Activated naive CD8-positive, alpha-beta T cell treated with anti-CD3 and anti-CD28 coated beads for 36 hours (primary cell): ENCODE results near the gene HOXC5. TPM values are rescaled to one million over a fixed set of nuclear protein-coding genes. Genes with fewer than 3 reads are reported as not detected.
"Not testable (repeated sequence)": the region's sequence is repeated elsewhere in the genome, so short reads cannot be mapped to it uniquely, and the experiment has no call there.

Experiments used
- DNase-seq: peaks from one replicate; pipeline ENCODE4 v3.0.0; 2021
- H3K27ac Mint-ChIP-seq: one replicate; pipeline ENCODE4 v1.8.0; 2022; ENCODE audit warnings: mild to moderate bottlenecking, moderate library complexity, mixed read lengths
- H3K27me3 Mint-ChIP-seq: one replicate; pipeline ENCODE4 v1.8.0; 2022; ENCODE audit warnings: mild to moderate bottlenecking, mixed read lengths
- H3K36me3 Mint-ChIP-seq: one replicate; pipeline ENCODE4 v1.8.0; 2021; ENCODE audit warnings: mild to moderate bottlenecking, mixed read lengths
- H3K4me1 Mint-ChIP-seq: one replicate; pipeline ENCODE4 v1.8.0; 2021; ENCODE audit warnings: mixed read lengths
- H3K4me3 Mint-ChIP-seq: one replicate; pipeline ENCODE4 v1.8.0; 2022; ENCODE audit warnings: mild to moderate bottlenecking, moderate library complexity, mixed read lengths
- H3K9me3 Mint-ChIP-seq: one replicate; pipeline ENCODE4 v1.8.0; 2022; ENCODE audit warnings: mixed read lengths
- total RNA-seq, 2 experiments: library from RNA; stranded (reverse); gene quantifications; one replicate each; pipeline ENCODE4 v1.2.3, GENCODE V29; 2021

HOXC5 gene
- total RNA-seq, 2 experiments from 2014 or later, result not detected

DNA sequence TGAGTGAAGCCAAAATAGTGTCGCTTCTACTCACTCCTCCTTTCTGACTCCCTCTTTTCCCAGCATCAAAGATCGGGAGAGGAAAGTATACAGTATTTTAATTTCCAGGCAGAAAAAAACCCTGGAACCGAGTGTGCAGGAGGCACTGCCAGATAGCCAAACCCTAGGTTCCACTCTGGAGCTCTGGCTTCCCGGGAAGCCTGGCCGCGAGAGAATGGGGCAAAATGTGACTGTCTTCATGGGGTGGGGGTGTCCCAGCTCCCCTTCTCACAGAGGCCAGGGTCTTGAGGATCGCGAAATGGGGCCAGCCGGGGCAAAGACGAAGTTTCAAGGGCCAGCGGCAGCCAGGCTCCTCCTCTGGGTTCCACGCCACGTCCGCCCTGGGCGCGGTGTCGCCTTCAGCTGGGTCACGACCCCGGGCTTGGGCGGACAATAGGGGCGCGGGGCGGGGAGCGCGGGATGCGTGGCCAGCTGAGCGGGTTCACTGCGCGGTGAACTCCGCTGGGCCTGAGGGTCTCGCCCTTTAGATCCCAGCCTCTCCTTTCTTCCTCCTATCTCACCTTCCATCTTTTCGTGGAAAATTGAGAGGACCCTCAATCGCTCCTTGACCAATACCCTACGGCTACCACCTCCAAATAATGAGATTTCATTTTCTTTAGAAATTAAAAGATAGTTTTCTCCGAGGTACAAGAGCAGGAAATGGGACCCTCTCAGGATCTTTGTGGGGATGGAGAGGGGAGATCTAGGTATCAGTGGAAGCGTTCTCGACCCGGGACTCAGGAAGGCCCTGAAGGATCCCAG lies 27.5 kb downstream of the HOXC5 start:
- Mint-ChIP-seq H3K27ac (no peak overlapping the region), H3K27me3 (peaks cover 85% of the 10 kb centered on the region), H3K9me3 (no peaks in the 10 kb centered on the region), H3K4me1 (no peaks in the 10 kb centered on the region), H3K4me3 (no peak overlapping the region), H3K36me3 (no peaks in the 10 kb centered on the region)
- no peak for DNase-seq

DNA sequence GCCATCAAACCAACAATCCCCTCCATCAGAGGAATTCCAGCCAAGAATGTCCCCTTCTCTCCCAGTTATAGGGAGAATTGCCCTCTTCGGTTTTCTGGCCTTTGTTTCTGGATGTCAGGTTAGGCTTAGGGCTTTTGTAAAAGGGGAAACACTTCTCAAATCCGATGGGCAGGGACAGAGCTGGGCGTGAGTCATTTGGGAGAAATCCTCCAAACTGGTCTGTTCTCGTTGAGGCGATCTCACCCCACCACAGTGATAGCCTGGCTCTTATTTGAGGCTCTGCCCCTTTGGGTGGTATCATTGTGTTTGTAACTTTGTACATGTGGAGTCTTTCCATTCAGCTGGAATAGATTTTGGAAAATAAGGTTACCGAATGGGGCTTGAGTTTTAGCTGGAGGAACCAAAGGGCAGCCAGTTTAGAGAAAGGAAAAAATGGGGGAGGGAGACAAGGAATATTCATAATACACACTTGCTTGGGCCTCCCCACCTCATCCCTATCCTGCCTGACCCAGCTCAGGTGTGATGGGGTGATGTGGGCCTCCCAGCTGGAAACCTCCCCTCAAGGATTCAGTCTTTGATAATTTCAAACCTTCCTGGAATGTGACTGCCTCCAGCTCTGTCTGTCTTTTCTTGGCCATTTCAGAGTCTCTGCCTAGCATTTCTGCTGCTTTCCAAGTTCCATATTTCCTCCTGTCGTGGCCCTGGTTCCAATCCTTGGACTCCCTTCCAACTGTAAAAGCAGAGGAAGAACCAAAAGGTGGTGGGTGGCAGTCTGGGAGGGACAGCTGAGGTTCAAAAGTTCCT lies 28.3 kb downstream of the HOXC5 start:
- Mint-ChIP-seq H3K27me3 (peaks cover 85% of the 10 kb centered on the region), H3K4me3 (no peak overlapping the region), H3K36me3 (no peaks in the 10 kb centered on the region), H3K4me1 (no peaks in the 10 kb centered on the region), H3K9me3 (no peaks in the 10 kb centered on the region), H3K27ac (no peak overlapping the region)
- no peak for DNase-seq

DNA sequence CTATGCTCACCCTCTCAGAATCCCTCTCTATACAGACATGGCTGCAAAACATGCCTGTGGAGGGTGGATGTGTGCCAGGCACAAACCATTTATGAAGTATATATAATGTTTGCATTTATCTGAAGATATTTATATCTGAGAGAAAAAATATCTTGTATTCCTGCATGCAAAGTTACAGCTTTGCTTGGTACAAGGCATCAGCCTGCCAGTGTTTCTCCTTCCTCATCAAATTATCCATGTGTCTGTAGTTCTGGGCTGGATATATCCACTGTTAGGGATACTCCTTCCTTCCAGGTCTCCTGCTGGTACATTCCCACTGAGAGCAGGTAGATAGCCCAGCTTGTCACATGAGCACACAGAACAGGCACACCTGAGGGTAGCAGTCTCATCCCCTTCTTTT lies 32.8 kb downstream of the HOXC5 start:
- Mint-ChIP-seq H3K9me3 (no peaks in the 10 kb centered on the region), H3K27me3 (peaks cover 62% of the 10 kb centered on the region), H3K4me1 (no peaks in the 10 kb centered on the region), H3K27ac (no peak overlapping the region), H3K4me3 (no peak overlapping the region), H3K36me3 (no peaks in the 10 kb centered on the region)
- no peak for DNase-seq

- no peak overlapping the region for H3K27ac Mint-ChIP-seq
- no peaks in the 10 kb centered on the region for H3K9me3 Mint-ChIP-seq
- H3K4me3 Mint-ChIP-seq, result no peak overlapping the region
- H3K4me1 Mint-ChIP-seq, result no peaks in the 10 kb centered on the region
- peaks cover 62% of the 10 kb centered on the region for H3K27me3 Mint-ChIP-seq
- no peak for DNase-seq
- H3K36me3 Mint-ChIP-seq, result no peaks in the 10 kb centered on the region
Observed at GRCh38 chr12:54066408-54066807, 33.6 kb downstream of the HOXC5 start.

- Mint-ChIP-seq H3K9me3 (no peaks in the 10 kb centered on the region), H3K4me1 (no peaks in the 10 kb centered on the region), H3K4me3 (no peak overlapping the region), H3K36me3 (no peaks in the 10 kb centered on the region), H3K27ac (no peak overlapping the region), H3K27me3 (peaks cover 41% of the 10 kb centered on the region)
- DNase-seq, result no peak
Observed at GRCh38 chr12:54068418-54069070, 35.7 kb downstream of the HOXC5 start.

- no peak overlapping the region for H3K27ac Mint-ChIP-seq
- no peak for DNase-seq
Observed at GRCh38 chr12:54071942-54072341, 39.1 kb downstream of the HOXC5 start.

DNA sequence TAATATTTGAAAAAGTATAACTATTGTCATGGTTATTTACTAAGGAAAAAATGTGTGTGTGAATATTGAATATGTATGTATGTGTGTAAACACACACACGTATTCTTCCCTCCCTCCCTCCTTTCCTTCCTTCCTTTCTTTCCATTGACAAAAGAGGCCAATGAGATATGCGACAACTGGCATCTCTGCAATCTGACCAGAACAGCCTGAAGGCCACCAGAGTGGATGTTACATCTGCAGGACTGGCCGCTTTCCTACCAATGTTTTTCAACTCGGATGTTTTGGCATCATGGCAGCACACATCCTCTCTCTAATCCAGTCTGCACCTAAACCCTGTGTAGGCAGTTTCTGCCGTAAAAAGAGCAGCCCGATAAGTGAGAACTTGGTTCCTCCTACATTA lies 41.5 kb downstream of the HOXC5 start:
- DNase-seq, result no peak
- H3K9me3 Mint-ChIP-seq, result no peaks in the 10 kb centered on the region
- H3K27ac Mint-ChIP-seq, result no peak overlapping the region
- H3K4me3 Mint-ChIP-seq, result no peak overlapping the region
- H3K36me3 Mint-ChIP-seq, result no peaks in the 10 kb centered on the region
- H3K4me1 Mint-ChIP-seq, result no peaks in the 10 kb centered on the region
- peaks cover 17% of the 10 kb centered on the region for H3K27me3 Mint-ChIP-seq

More at GRCh38 chr12:54071942-54072341, 39.1 kb downstream of the HOXC5 start:
- no peak overlapping the region for H3K4me3 Mint-ChIP-seq
- H3K4me1 Mint-ChIP-seq, result no peaks in the 10 kb centered on the region
- H3K9me3 Mint-ChIP-seq, result no peaks in the 10 kb centered on the region
- peaks cover 20% of the 10 kb centered on the region for H3K27me3 Mint-ChIP-seq
- no peaks in the 10 kb centered on the region for H3K36me3 Mint-ChIP-seq

GRCh38 chr12:54075409-54075808 lies 42.6 kb downstream of the HOXC5 start:
- DNase-seq, result no peak
- no peaks in the 10 kb centered on the region for H3K36me3 Mint-ChIP-seq
- no peaks in the 10 kb centered on the region for H3K9me3 Mint-ChIP-seq
- H3K27me3 Mint-ChIP-seq, result peaks cover 11% of the 10 kb centered on the region
- no peak overlapping the region for H3K4me3 Mint-ChIP-seq
- no peak overlapping the region for H3K27ac Mint-ChIP-seq
- peaks cover 2% of the 10 kb centered on the region for H3K4me1 Mint-ChIP-seq

GRCh38 chr12:54075974-54076373 lies 43.1 kb downstream of the HOXC5 start:
- H3K27me3 Mint-ChIP-seq, result peaks cover 8% of the 10 kb centered on the region
- no peaks in the 10 kb centered on the region for H3K9me3 Mint-ChIP-seq
- no peak for DNase-seq
- no peak overlapping the region for H3K4me3 Mint-ChIP-seq
- H3K36me3 Mint-ChIP-seq, result no peaks in the 10 kb centered on the region
- no peak overlapping the region for H3K27ac Mint-ChIP-seq
- H3K4me1 Mint-ChIP-seq, result peaks cover 3% of the 10 kb centered on the region

DNA sequence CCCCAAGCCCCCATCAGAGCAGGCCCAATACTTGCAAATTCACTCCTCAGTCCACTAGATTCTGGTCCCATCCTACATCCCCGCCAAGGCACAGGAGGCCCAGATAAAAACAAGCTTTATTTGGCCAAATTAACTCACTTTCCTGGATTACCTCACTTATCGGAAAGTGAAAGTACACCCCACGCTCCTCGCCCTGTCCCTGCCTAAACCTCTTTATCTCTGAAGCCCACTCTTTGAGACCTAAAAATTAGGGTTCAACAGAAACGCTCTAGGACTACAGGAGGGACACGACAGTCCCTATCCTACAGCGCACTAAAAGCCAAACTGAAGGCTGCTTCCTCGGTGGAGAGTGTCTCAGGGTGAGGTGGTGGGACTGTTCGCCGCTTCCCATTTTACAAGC lies 45.0 kb downstream of the HOXC5 start:
- H3K36me3 Mint-ChIP-seq, H3K27ac Mint-ChIP-seq, H3K9me3 Mint-ChIP-seq, H3K4me3 Mint-ChIP-seq, DNase-seq, H3K27me3 Mint-ChIP-seq: not testable (repeated sequence)
- H3K4me1 Mint-ChIP-seq, result peaks cover 14% of the 10 kb centered on the region

DNA sequence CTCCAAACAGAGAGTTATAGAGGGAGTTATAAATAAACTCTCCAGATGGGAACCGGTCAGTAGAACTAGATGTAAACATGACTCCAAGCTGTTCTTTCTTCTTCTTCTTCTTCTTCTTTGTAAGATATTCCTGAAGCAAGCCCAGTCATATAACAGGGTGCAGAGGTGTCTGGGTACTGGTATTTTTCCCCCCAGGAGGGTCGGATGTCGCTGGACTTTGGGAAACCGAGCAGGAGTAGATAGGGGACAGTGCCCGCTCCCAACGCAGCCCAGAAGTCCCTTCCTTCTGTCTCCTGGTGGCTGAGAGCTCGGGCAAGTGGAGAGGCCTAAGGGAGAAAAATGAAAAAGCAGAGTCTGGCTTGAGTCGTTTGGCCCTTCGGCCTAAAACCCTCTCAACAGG lies 46.3 kb downstream of the HOXC5 start:
- H3K27me3 Mint-ChIP-seq, DNase-seq, H3K36me3 Mint-ChIP-seq, H3K9me3 Mint-ChIP-seq, H3K4me3 Mint-ChIP-seq, H3K27ac Mint-ChIP-seq: not testable (repeated sequence)
- peaks cover 19% of the 10 kb centered on the region for H3K4me1 Mint-ChIP-seq

GRCh38 chr12:54080008-54080924 lies 47.4 kb downstream of the HOXC5 start:
- H3K36me3 Mint-ChIP-seq, H3K4me3 Mint-ChIP-seq, H3K27ac Mint-ChIP-seq, DNase-seq, H3K9me3 Mint-ChIP-seq, H3K27me3 Mint-ChIP-seq: not testable (repeated sequence)
- peaks cover 19% of the 10 kb centered on the region for H3K4me1 Mint-ChIP-seq

GRCh38 chr12:54081053-54081514 lies 48.2 kb downstream of the HOXC5 start:
- DNase-seq, result peak; percentile 29
- Mint-ChIP-seq H3K27ac (peak overlapping the region; percentile 93), H3K4me3 (peak overlapping the region; percentile 83), H3K4me1 (peaks cover 19% of the 10 kb centered on the region)
- H3K9me3 Mint-ChIP-seq, H3K27me3 Mint-ChIP-seq, H3K36me3 Mint-ChIP-seq: not testable (repeated sequence)

GRCh38 chr12:54081581-54082396 lies 48.9 kb downstream of the HOXC5 start:
- H3K36me3 Mint-ChIP-seq, H3K9me3 Mint-ChIP-seq, H3K27me3 Mint-ChIP-seq: not testable (repeated sequence)
- peak overlapping the region; percentile 83 for H3K4me3 Mint-ChIP-seq
- peaks cover 19% of the 10 kb centered on the region for H3K4me1 Mint-ChIP-seq
- H3K27ac Mint-ChIP-seq, result peak overlapping the region; percentile 93
- peak; percentile 48 for DNase-seq
